Measurements from ENCODE around the gene LARP6.
A peak's percentile ranks its signal among the peaks of the same experiment; 100 is the strongest.
"Not testable (repeated sequence)": the region's sequence is repeated elsewhere in the genome, so short reads cannot be mapped to it uniquely, and the experiment has no call there.

The LARP6 gene

DNA sequence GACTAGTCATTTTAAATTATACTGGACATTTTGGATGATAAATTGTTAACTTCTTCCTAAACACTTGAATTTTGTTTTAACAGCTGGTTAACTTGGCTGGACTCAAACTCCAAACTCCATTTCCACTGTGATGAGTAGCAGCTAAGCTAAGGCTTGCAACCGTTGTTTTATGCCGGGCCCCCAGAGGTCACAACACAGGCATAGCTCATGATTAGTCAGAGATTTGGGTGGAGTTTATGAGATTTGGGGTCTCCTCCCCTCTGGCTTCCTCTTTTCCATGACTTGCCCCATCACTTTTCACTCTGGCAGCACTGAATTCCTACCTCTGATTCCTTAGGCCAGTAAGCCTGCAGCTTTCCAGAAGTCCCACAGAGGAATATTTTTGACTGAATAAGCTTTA lies 25.4 kb upstream of the LARP6 start:
- DNase-seq (ENCODE audit: low spot score) = no peak
- TF ChIP-seq, protein P1, sequence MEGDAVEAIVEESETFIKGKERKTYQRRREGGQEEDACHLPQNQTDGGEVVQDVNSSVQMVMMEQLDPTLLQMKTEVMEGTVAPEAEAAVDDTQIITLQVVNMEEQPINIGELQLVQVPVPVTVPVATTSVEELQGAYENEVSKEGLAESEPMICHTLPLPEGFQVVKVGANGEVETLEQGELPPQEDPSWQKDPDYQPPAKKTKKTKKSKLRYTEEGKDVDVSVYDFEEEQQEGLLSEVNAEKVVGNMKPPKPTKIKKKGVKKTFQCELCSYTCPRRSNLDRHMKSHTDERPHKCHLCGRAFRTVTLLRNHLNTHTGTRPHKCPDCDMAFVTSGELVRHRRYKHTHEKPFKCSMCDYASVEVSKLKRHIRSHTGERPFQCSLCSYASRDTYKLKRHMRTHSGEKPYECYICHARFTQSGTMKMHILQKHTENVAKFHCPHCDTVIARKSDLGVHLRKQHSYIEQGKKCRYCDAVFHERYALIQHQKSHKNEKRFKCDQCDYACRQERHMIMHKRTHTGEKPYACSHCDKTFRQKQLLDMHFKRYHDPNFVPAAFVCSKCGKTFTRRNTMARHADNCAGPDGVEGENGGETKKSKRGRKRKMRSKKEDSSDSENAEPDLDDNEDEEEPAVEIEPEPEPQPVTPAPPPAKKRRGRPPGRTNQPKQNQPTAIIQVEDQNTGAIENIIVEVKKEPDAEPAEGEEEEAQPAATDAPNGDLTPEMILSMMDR (IDR thresholded peaks at IDR 0.05; ENCODE audit: extremely low read depth, insufficient read depth, missing control alignments) = no peak
- in situ Hi-C loops (cut with MboI; ENCODE audit: low pct_unique_long_range_greater_than_20kb, low sequenced_read_pairs, unreplicated experiment) = no loop called here

DNA sequence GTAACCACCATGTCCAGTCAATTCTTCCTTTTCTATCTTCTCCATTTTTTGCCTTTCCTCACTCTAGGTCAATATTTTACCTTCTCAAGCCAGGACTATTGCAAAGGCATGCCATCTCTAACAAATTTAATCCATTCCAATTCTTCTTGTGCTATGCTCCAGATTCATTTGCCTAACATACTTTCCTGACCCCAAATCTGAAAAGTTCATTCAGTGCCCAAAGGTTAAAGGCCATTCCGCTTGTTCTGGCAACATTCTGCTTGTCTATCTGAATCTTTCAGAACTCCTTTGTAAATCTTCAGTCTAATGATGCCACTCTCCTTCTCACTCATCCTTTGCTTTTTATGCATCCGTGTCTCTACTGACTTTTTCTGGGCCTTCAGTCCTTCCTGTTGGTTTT lies 22.7 kb upstream of the LARP6 start:
- in situ Hi-C loops (cut with MboI; ENCODE audit: low pct_unique_long_range_greater_than_20kb, low sequenced_read_pairs, unreplicated experiment) = no loop called here
- TF ChIP-seq, protein P1 (IDR thresholded peaks at IDR 0.05; ENCODE audit: extremely low read depth, insufficient read depth, missing control alignments) = no peak

DNA sequence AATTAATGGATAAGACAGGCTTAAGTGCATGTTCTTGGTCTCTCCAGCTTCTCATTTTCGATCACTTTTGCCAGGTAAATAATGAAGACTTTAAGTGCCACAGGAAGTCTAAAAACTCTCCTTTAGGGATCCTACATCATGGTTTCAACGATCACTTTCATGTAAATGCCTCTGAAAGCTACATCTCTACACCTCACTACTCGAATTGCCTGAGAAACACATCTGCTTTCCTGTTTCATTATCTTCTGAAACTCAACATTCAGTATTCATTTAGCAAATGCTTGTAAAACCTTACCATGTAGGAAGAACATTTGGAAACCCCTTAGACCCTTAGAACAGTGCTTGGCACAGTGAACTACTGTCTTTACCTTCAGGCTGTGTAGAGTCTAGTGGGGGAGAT lies 22.1 kb upstream of the LARP6 start:
- peak; percentile 28 for DNase-seq (ENCODE audit: low spot score)
- TF ChIP-seq, protein P1 (IDR thresholded peaks at IDR 0.05; ENCODE audit: extremely low read depth, insufficient read depth, missing control alignments) = no peak
- in situ Hi-C loops (cut with MboI; ENCODE audit: low pct_unique_long_range_greater_than_20kb, low sequenced_read_pairs, unreplicated experiment) = no loop called here

More for the DNA sequence above, 22.7 kb upstream of the LARP6 start:
- DNase-seq (ENCODE audit: low spot score) = no peak

DNA sequence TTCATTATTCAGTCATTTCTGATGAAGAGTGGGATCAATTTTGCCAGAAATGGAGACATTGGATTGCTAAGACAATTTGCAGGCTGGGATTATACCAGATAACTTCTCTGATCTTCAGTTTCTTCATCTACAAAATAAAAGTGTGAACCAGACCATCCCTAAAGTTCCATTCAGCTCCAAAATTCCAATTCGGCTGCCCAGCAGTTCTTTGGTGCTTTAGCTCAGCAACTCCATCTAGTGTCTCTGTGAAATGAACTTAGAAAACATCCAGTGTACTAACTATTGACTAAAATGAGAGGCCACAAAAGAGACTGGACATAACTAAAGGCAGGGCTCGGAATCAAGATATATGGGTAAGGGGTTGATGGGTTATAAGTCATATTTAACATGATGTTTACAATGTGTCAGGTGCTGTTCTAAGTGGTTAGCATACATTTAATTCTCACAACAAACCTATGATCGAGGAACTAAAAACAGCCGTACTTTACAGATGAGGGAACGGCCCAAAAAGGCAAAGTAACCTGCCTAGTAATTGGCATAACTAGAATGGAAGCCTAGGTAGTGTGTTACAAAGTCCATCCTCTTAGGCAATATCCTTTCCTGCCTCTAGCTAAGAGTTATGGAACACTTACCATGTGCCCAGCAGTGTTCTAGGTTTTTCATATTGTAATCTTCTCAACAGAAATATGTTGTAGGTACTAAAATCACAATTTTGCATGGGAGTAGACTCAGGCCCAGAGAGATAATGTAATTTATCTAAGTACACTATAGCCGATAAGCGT lies 21.2 kb upstream of the LARP6 start:
- peak; percentile 29 for DNase-seq (ENCODE audit: low spot score)
- in situ Hi-C loops (cut with MboI; ENCODE audit: low pct_unique_long_range_greater_than_20kb, low sequenced_read_pairs, unreplicated experiment) = no loop called here
- TF ChIP-seq, protein P1 (IDR thresholded peaks at IDR 0.05; ENCODE audit: extremely low read depth, insufficient read depth, missing control alignments) = peak; percentile 44

DNA sequence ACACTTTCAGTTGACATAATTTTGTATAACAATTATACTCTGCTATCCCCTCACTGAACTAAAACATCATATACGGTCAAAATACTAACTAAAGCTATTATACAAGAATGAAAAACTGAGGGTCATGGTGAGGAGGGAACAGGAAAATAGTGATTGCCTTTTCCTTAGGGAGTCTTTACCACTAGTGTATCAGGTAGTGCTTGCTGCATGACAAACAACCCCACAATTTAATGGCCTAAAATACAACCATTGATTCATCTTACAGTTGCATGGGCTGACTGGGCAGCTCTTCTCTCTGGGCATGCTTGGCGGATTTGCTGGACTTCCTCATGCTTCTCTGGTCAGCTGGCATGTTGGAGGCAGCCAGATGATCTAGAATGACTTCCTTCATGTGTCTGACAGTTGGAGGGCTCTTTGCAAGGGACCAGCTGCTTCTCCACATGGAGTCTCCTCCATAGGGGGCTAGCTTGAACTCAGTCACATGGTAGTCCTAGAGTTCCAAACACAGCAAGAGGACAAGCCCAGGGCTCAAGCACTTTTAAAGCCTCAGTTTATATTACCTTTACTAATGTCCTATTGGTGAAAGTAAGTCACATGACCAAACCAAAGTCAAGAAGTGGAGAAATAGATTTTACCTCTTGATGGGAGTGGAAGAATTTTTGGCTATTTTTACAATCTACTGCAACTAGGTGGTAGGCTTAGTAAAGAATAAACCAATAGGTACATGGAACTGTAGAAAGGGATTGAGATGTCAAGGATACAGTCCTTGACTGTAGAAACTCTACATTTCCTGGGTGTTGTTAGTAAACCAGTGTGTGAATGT lies 19.5 kb upstream of the LARP6 start:
- in situ Hi-C loops (cut with MboI; ENCODE audit: low pct_unique_long_range_greater_than_20kb, low sequenced_read_pairs, unreplicated experiment) = no loop called here
- TF ChIP-seq, protein P1 (IDR thresholded peaks at IDR 0.05; ENCODE audit: extremely low read depth, insufficient read depth, missing control alignments) = no peak
- peak; percentile 22 for DNase-seq (ENCODE audit: low spot score)

DNA sequence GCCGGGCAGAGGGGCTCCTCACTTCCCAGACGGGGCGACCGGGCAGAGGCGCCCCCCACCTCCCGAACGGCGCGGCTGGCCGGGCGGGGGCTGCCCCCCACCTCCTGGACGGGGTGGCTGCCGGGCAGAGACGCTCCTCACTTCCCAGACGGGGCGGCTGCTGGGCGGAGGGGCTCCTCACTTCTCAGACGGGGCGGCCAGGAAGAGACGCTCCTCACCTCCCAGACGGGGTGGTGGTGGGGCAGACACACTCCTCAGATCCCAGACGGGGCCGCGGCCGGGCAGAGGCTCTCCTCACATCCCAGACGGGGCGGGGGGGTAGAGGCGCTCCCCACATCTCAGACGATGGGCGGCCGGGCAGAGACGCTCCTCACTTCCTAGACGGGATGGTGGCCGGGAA lies 17.5 kb upstream of the LARP6 start:
- DNase-seq (ENCODE audit: low spot score); in situ Hi-C loops (cut with MboI; ENCODE audit: low pct_unique_long_range_greater_than_20kb, low sequenced_read_pairs, unreplicated experiment): not testable (repeated sequence)

DNA sequence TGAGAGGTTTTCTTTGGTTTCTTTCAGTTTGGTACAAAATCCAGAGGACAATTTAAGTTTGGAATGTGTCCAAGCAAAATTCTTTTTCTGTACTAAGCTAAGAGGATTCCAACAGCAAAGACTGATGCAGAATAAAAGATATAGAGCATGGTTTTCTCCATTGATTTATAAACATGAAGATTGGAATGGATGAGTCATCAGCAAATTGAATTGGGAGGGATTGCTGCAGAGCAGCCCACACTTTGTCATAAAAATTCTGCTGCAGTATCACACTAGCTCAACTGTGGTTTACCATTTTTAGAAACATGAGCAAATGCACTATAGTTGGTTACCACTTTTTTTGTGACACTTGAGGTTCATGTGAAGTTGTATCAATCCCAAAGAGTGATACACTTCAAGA lies 16.1 kb upstream of the LARP6 start:
- TF ChIP-seq, protein P1 (IDR thresholded peaks at IDR 0.05; ENCODE audit: extremely low read depth, insufficient read depth, missing control alignments) = no peak
- DNase-seq (ENCODE audit: low spot score) = peak; percentile 50
- in situ Hi-C loops (cut with MboI; ENCODE audit: low pct_unique_long_range_greater_than_20kb, low sequenced_read_pairs, unreplicated experiment) = no loop called here
